Measurements from ENCODE around the gene CDKN2C.

DNA sequence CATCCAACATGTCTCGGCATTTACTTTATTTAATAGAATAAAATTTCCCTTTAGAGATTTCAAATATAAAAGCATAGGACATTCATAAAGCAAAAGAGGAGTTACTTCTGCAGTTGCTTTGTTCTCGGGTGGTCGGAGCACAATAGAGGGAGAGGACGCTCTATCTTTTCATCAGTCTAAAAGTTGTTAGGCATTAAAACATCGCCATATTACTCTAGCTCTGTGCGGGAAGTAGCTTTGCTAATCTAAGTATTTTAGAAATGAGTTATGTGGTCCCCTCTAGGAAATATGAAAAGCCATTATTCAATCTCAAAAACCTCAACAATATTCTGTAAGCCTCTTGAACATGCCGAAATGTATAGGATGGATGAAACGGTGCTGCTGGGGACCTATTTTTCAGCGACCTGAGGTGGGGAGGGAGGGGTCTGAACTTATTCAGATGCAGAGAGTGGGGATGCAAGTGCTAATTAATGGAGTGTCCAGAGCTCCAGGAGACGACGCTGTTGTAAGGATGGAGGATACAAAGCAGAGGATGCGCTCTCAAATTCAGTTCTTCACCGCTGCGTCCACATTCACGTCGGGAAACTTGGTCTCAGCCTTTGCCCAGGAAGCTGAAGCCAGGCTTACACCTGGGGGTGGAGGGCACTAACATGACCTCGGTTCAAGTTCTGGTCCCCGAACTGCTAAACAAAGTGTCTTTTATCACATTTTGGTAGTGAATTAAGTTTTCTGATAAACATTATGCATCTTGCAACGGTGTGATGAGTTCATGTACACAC, 6.3 kb downstream of the CDKN2C start:
- TF ChIP-seq, protein P1, sequence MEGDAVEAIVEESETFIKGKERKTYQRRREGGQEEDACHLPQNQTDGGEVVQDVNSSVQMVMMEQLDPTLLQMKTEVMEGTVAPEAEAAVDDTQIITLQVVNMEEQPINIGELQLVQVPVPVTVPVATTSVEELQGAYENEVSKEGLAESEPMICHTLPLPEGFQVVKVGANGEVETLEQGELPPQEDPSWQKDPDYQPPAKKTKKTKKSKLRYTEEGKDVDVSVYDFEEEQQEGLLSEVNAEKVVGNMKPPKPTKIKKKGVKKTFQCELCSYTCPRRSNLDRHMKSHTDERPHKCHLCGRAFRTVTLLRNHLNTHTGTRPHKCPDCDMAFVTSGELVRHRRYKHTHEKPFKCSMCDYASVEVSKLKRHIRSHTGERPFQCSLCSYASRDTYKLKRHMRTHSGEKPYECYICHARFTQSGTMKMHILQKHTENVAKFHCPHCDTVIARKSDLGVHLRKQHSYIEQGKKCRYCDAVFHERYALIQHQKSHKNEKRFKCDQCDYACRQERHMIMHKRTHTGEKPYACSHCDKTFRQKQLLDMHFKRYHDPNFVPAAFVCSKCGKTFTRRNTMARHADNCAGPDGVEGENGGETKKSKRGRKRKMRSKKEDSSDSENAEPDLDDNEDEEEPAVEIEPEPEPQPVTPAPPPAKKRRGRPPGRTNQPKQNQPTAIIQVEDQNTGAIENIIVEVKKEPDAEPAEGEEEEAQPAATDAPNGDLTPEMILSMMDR (IDR thresholded peaks at IDR 0.05): no peak
- no peak for TF ChIP-seq POLR2A (IDR thresholded peaks at IDR 0.05)

Measured in breast epithelium (tissue), 3 donors.